Central memory CD4-positive, alpha-beta T cell (primary cell): ENCODE data around the gene DNAI2.

Experiments used
- DNase-seq: peaks from one replicate; pipeline ENCODE4 v3.0.0; 2022

DNAI2 gene

GRCh38 chr17:74307984-74308773, 34.1 kb downstream of the DNAI2 start:
- no peak for DNase-seq

GRCh38 chr17:74309902-74310301, 35.9 kb downstream of the DNAI2 start:
- no peak for DNase-seq

GRCh38 chr17:74314877-74315276, 40.8 kb downstream of the DNAI2 start:
- DNase-seq: no peak

DNA sequence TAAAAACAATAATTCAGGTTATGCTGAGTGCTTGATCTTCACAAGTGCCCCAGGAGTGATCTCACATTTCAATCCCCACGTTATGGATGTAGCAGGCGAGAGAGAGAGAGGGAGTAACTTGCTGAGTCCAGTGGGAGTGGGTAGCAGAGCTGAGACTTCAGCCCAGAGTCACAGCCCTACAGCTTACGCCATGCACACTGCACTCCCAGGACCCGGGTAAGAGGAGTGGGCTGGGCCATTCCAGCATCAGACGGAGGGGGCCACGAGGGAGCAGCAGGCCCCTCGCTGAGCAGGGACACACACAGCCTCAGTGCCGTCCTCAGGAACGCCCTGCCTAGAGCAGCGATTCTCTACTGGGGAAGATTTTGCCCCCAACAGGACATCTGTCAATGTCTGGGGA, 42.2 kb downstream of the DNAI2 start:
- no peak for DNase-seq

GRCh38 chr17:74317071-74317470, 43.0 kb downstream of the DNAI2 start:
- DNase-seq: no peak

DNA sequence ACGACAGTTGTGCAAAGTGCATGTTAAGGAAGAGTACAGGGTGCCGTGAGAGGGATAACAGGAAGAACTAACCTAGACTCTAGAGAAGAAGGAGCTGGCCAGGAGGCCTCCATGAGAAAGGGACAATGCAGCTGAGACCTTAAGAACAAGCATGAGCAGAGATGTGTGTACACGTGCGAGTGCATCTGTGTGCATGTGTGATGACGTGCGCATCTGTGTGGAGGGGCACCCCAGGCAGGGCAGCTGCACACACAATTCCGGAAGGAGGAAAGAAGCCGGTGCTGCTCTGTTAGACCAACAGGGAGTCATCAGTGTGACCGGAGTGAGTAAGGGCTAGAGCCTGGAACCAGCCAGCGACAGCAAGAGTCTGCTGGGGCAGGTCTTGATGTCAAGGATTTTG, 44.4 kb downstream of the DNAI2 start:
- no peak for DNase-seq

DNA sequence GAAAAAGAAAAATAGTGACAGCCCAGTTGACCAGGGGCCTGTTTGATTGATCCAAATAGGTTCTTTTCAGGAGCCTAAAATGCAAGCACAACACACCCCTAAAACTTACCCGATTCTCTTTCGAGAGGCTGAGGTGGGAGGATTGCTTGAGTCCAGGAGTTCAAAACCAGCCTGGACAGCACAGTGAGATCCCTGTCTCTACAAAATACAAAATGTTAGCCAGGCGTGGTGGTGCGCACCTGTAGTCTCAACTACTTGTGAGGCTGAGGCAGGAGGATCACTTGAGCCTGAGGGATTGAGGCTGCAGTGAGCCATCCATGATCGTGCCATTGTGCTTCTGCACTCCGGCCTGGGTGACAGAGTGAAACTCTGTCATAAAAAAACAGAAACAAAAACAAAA, 50.5 kb downstream of the DNAI2 start:
- no peak for DNase-seq

GRCh38 chr17:74325376-74325742, 51.3 kb downstream of the DNAI2 start:
- no peak for DNase-seq

GRCh38 chr17:74325743-74326379, 51.8 kb downstream of the DNAI2 start, which contains the start of gene KIF19:
Gene KIF19 (plus strand): TSS chr17:74326226. CDS start chr17:74326350, 124 bp downstream.
- peak; percentile 45 for DNase-seq

GRCh38 chr17:74326506-74326905, 52.5 kb downstream of the DNAI2 start:
- no peak for DNase-seq

- DNase-seq: no peak
Measured at GRCh38 chr17:74328487-74328886, 54.5 kb downstream of the DNAI2 start.

DNA sequence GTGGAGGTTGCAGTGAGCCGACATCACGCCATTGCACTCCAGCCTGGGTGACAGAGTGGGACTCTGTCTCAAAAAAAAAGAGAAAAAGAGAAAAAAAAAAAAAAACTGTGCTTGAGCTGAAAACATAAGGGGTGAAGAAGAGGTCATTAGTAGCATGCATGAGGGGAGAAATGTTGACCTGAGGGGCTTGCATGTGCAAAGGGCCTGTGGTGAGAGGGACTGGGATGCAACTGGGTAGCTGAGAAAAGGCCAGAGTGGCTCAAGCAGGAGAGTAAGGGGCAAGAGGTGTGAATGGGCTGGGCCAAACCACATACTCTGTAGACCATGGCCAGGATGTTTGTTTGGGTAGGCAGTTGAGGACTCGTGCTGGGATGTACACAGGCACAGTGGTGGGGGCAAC, 55.3 kb downstream of the DNAI2 start:
- no peak for DNase-seq

GRCh38 chr17:74330446-74330845, 56.4 kb downstream of the DNAI2 start:
- DNase-seq: no peak

DNA sequence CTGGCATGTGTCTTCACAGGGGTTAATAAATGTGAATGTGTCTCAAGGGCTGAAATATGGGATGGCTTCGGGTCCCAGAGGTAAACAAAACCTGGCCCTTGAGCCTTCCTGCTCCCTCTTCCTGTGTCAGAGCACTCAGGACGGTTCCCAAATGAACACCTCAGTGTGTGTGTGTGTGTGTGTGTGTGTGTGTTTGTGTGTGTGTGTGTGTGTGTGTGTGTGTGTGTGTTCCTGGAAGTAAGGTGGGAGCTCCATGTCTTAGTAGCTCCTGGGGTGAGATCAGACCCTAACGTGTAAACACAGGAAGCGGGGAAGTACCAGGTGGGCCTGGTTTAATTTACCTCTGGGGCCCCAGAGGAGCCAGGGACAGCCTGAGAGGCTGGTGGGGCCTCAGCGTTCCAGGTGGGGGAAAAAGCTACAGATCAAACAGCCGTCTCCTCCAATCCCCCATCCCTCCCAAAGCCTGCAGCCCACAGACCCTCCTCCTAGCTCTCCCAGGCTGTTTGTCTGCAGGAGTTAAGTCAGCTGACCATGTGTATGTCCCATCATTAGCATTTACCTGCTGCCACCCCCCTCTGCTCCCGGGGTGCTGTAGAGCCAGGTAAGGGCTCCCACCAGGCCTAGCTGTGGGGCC, 58.1 kb downstream of the DNAI2 start:
- no peak for DNase-seq

DNA sequence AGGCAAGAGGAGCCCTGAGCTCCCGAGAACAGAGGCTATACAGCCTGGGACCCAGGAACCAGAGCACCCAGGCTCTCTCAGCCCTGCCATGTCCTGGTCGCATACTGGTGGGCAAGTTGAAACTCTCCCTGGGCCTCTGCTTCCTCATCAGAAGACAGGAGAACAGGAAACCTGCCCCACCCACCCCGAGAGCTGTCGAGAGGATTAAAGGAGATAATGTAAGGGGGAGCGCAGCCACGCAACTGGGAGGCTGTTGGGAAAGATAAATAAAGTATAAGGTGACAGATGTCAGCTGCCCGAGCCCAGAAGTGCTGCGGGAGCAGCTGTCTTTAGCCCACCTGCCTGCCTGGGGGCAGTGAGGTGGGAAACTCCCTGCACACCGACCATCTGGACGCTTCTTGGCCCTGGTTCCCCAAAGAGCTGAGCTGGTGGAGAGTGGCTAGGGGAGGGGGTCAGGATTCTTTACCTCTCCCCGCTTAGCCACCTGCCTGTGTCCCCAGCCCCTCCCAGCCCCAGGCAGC, 58.8 kb downstream of the DNAI2 start:
- DNase-seq: no peak

GRCh38 chr17:74334393-74335039, 60.5 kb downstream of the DNAI2 start:
- DNase-seq: no peak

GRCh38 chr17:74335529-74336062, 61.6 kb downstream of the DNAI2 start:
- DNase-seq: no peak

DNA sequence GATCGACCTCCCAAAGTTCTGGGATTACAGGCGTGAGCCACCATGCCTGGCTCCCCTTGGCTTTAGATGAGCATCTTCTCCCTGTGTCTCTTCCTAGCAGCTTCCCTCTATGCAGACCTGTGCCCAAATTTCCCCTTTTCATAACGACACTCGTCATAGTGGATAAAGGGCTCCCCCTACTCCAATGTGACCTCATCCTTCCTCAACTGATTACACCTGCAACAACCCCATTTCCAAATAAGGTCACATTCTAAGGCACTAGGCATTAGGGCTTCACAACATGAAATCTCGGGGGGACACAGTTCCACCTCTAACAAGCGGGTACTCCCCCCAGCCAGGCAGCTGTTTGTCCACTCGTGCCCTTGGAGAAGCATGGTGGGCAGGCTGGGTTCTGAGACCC, 62.3 kb downstream of the DNAI2 start:
- DNase-seq: no peak

DNA sequence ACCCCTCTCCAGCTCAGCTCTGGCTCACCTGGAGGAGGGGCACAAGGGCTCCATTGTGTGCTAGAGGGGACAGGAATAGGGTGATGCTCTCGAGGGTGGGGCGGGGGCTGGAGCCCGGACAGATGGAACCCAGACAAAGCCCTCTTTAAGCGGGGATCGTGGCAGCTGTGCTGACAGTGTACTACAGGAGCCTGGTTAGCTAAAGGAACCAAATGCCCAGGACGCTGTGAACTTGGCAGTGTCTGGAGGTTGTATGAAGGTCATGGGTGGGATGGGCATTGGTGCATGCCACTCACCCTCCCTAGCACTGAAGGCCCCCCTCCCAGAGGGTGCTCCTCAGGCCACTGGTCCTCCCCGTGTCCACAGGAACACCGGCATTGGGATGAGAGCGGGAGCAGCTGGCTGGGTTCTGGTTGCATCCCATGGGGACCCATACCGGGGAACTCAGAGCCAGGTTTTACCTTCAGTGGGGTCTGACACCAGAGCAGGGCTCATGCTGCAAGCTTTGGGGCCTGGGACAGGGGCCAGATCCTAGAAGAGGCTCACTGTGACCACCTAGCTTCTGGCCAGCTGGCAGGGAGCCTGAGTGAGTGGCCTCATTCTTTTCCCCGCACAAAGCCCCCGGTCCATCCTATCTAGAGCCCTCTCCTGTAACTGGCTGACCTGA, 63.9 kb downstream of the DNAI2 start:
- no peak for DNase-seq

DNA sequence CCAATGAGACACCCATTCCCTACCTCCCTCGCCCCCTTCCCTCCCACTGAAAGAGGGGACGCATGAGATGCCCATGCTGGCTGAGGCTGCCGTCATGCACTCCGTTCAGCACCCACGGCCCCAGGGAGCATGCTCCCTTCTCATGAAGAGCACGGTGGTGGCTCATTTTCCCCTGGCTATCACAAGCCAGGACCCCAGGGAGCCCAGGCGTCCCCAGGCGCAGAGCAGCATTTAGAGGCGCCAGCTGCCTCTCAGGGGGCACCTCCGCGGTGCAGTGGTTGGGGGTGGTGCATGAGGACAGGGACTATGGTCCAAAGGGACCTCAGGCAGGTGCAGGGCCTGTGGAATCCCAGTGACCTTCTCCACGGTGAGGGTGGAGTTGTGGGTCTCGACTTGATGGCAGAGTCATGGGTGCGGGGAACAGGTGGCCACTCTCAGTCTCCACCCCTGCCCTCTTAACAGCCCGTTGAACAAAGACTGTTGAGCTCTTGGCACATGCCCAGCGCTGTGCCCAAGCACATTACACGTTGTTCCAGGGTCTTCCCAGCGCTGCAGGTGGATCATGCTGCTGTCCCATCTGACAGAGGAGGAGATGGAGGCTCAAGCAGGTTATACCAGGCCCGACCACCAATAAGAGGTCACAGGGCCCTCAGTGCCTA, 65.6 kb downstream of the DNAI2 start:
- DNase-seq: no peak

- DNase-seq: no peak
Measured at GRCh38 chr17:74340470-74341023, 66.5 kb downstream of the DNAI2 start.

DNA sequence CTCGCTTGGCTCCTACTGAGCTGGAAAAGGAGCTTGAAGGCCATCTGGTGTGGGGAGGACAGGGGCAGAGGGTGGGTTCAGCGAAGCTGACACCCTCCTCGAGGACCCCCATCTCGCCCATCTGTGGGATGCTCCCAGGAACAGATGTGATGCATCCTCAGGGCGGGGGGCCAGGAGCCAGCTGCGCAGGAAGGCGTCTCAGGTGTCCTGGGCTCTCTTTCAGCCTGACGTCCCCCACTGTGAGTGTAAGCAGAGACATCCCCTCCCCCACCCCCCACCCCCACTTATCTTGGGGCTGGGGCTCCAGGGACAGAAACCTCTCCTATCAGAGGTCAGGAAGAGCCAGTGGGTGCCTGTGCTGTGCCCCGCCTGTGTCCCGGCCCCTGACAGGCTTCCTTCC, 68.2 kb downstream of the DNAI2 start:
- no peak for DNase-seq
